HL-60 (cell line): ENCODE results near the gene NINJ1.

Source experiments
- CTCF ChIP-seq: IDR thresholded peaks from one replicate; pipeline ENCODE4 v1.5.1; 2011; ENCODE audit warnings: low read length, control low read depth, inconsistent platforms; ENCODE audit not compliant: insufficient read depth
- GABPA ChIP-seq: IDR thresholded peaks from 2 replicates; pipeline ENCODE4 v1.6.1; 2012; ENCODE audit warnings: low read depth
- POLR2AphosphoS5 ChIP-seq: IDR thresholded peaks from 2 replicates; pipeline ENCODE4 v1.6.1; 2012; ENCODE audit warnings: low read depth
- SPI1 ChIP-seq: IDR thresholded peaks from 2 replicates; pipeline ENCODE4 v1.6.1; 2012; ENCODE audit warnings: low read depth, mild to moderate bottlenecking, borderline replicate concordance
- TF ChIP-seq, protein P1 (sequence below): IDR thresholded peaks from 2 replicates; pipeline ENCODE4 v1.6.1; 2012; ENCODE audit warnings: low read depth; ENCODE audit not compliant: insufficient replicate concordance

DNA sequence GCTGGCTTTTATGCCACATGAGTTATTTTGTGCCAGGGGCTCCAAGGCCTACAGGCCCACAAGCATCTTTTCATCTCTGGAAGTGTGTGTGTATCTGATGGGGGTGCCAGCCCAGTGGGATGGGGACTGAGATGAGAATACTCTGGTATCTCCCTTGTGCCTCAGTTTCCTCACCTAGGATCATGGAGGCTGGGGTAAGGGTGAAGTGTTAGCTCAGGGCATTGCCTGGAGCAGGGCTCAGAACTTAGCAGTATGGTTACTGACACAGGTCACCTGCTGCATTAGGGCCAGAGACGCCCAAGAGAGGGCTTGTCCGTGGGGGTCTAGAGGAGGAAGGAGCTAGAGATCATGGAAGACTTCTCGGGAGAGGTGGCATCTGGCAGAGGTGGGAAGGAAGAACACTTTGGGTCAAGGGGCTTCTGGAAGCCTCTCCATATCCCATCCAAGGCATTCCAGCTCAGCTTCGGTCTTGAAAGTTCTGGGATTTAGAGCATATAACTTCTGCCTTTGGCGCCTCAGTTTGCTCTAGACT lies 49.1 kb upstream of the NINJ1 start:
- no peak for TF ChIP-seq CTCF
- no peak for TF ChIP-seq POLR2AphosphoS5
- no peak for TF ChIP-seq SPI1
- TF ChIP-seq, protein P1, sequence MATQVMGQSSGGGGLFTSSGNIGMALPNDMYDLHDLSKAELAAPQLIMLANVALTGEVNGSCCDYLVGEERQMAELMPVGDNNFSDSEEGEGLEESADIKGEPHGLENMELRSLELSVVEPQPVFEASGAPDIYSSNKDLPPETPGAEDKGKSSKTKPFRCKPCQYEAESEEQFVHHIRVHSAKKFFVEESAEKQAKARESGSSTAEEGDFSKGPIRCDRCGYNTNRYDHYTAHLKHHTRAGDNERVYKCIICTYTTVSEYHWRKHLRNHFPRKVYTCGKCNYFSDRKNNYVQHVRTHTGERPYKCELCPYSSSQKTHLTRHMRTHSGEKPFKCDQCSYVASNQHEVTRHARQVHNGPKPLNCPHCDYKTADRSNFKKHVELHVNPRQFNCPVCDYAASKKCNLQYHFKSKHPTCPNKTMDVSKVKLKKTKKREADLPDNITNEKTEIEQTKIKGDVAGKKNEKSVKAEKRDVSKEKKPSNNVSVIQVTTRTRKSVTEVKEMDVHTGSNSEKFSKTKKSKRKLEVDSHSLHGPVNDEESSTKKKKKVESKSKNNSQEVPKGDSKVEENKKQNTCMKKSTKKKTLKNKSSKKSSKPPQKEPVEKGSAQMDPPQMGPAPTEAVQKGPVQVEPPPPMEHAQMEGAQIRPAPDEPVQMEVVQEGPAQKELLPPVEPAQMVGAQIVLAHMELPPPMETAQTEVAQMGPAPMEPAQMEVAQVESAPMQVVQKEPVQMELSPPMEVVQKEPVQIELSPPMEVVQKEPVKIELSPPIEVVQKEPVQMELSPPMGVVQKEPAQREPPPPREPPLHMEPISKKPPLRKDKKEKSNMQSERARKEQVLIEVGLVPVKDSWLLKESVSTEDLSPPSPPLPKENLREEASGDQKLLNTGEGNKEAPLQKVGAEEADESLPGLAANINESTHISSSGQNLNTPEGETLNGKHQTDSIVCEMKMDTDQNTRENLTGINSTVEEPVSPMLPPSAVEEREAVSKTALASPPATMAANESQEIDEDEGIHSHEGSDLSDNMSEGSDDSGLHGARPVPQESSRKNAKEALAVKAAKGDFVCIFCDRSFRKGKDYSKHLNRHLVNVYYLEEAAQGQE = no peak
- TF ChIP-seq GABPA = no peak
